IMR-90 (cell line): ENCODE data around the gene UBN1. TPM values are rescaled to one million over a fixed set of nuclear protein-coding genes. Genes with fewer than 3 reads are reported as not detected.

ENCODE experiments used
- ATAC-seq: fragments of 200-7000 bp; cut with Tn5 transposase; 2 replicates; pipeline ENCODE4 v1.9.1; 2020; ENCODE audit warnings: low read depth, mild to moderate bottlenecking, moderate library complexity
- BruUV-seq: library from RNA; stranded (reverse); fragments of 400-500 nt; replicated peaks from 2 replicates; lab custom pipeline; 2021; lab: Mats Ljungman, UMichigan
- CTCF ChIA-PET: fragments of 300-600 bp; formaldehyde crosslinking; extraction: SDS; loops from one replicate; lab custom pipeline; 2021; ENCODE audit warnings: antibody characterized with exemption; lab: Yijun Ruan, JAX
- POLR2A ChIA-PET: fragments of 300-600 bp; sonication (Branson Sonifier 250); formaldehyde crosslinking; loops from one replicate; lab custom pipeline; 2022; ENCODE audit warnings: antibody characterized with exemption; ENCODE audit not compliant: unreplicated experiment; lab: Charles Lee
- DNase-seq: peaks from one replicate; pipeline ENCODE4 v3.0.0; 2013
- H2AFZ ChIP-seq: replicated peaks from 2 replicates; pipeline ENCODE3; 2013; ENCODE audit warnings: low read length, mild to moderate bottlenecking; ENCODE audit not compliant: poor library complexity
- H2AK5ac ChIP-seq: 2 replicates; pipeline ENCODE4 v1.6.1; 2013; ENCODE audit warnings: low read depth, low read length, inconsistent platforms
- H2AK9ac ChIP-seq: replicated peaks from 2 replicates; pipeline ENCODE3; 2013; ENCODE audit warnings: mild to moderate bottlenecking, low read depth, low read length, moderate library complexity; ENCODE audit not compliant: poor library complexity
- H2BK120ac ChIP-seq: 2 replicates; pipeline ENCODE4 v1.6.1; 2013; ENCODE audit warnings: low read depth, low read length, inconsistent platforms
- H2BK15ac ChIP-seq: 3 replicates; pipeline ENCODE4 v1.6.1; 2013; ENCODE audit warnings: low read depth, low read length, inconsistent platforms
- H2BK20ac ChIP-seq: 2 replicates; pipeline ENCODE4 v1.6.1; 2013; ENCODE audit warnings: low read depth, mild to moderate bottlenecking, inconsistent platforms, low read length, moderate library complexity
- H2BK5ac ChIP-seq: 2 replicates; pipeline ENCODE4 v1.6.1; 2013; ENCODE audit warnings: mild to moderate bottlenecking, low read depth, low read length, inconsistent platforms; ENCODE audit not compliant: poor library complexity, severe bottlenecking
- H3K14ac ChIP-seq: replicated peaks from 2 replicates; pipeline ENCODE4 v1.6.1; 2013; ENCODE audit warnings: low read depth, low read length, inconsistent platforms
- H3K18ac ChIP-seq: 2 replicates; pipeline ENCODE4 v1.6.1; 2013; ENCODE audit warnings: low read depth, low read length, control low read depth
- H3K23ac ChIP-seq: 2 replicates; pipeline ENCODE4 v1.6.1; 2013; ENCODE audit warnings: low read depth, low read length, inconsistent platforms
- H3K27ac ChIP-seq: 2 replicates; pipeline ENCODE4 v1.5.1; 2013; ENCODE audit warnings: mild to moderate bottlenecking, control low read depth, low read length; ENCODE audit not compliant: insufficient read depth
- H3K27me3 ChIP-seq: 2 replicates; pipeline ENCODE4 v1.6.1; 2013; ENCODE audit warnings: low read length; ENCODE audit not compliant: control insufficient read depth, insufficient read depth
- H3K36me3 ChIP-seq: 2 replicates; pipeline ENCODE4 v1.6.1; 2013; ENCODE audit warnings: low read length, mixed read lengths; ENCODE audit not compliant: control insufficient read depth, insufficient read depth
- H3K4ac ChIP-seq: 2 replicates; pipeline ENCODE4 v1.6.1; 2013; ENCODE audit warnings: low read depth, low read length, inconsistent platforms
- H3K4me1 ChIP-seq: 2 replicates; pipeline ENCODE4 v1.6.1; 2013; ENCODE audit warnings: low read length, mixed read lengths; ENCODE audit not compliant: control insufficient read depth, insufficient read depth
- H3K4me2 ChIP-seq: 2 replicates; pipeline ENCODE4 v1.6.1; 2013; ENCODE audit warnings: low read depth, mild to moderate bottlenecking, control low read depth, low read length, moderate library complexity
- H3K4me3 ChIP-seq: 2 replicates; pipeline ENCODE4 v1.5.1; 2013; ENCODE audit warnings: low read depth, mild to moderate bottlenecking, control low read depth, low read length, moderate library complexity; ENCODE audit not compliant: insufficient read depth
- H3K56ac ChIP-seq: 2 replicates; pipeline ENCODE4 v1.6.1; 2013; ENCODE audit warnings: low read length, inconsistent platforms; ENCODE audit not compliant: insufficient read depth; ENCODE audit errors: extremely low read depth
- H3K79me1 ChIP-seq, 2 experiments: 2 replicates each; pipeline ENCODE4 v1.6.1; 2013; ENCODE audit warnings: low read length in 2 of 2, inconsistent platforms in 1 of 2, low read depth in 1 of 2
- H3K9ac ChIP-seq: 2 replicates; pipeline ENCODE4 v1.6.1; 2013; ENCODE audit warnings: low read depth, low read length, control low read depth
- H3K9me1 ChIP-seq: 2 replicates; pipeline ENCODE4 v1.6.1; 2013; ENCODE audit warnings: low read length, inconsistent platforms; ENCODE audit not compliant: insufficient read depth
- H3K9me3 ChIP-seq: 2 replicates; pipeline ENCODE4 v1.6.1; 2013; ENCODE audit warnings: low read length; ENCODE audit not compliant: control insufficient read depth, insufficient read depth
- H4K20me1 ChIP-seq: 2 replicates; pipeline ENCODE4 v1.6.1; 2013; ENCODE audit warnings: low read length, inconsistent platforms; ENCODE audit not compliant: insufficient read depth
- H4K5ac ChIP-seq: 2 replicates; pipeline ENCODE4 v1.6.1; 2013; ENCODE audit warnings: mild to moderate bottlenecking, low read depth, low read length, control low read depth
- H4K8ac ChIP-seq, 2 experiments: 2 replicates each; pipeline ENCODE4 v1.6.1; 2013; ENCODE audit warnings: low read depth in 2 of 2, low read length in 2 of 2, control low read depth in 1 of 2, inconsistent platforms in 1 of 2
- H4K91ac ChIP-seq: 2 replicates; pipeline ENCODE4 v1.6.1; 2013; ENCODE audit warnings: low read depth, low read length, inconsistent platforms; ENCODE audit not compliant: insufficient read depth
- CEBPB ChIP-seq: IDR thresholded peaks from 2 replicates; pipeline ENCODE4 v1.6.1; 2012; ENCODE audit warnings: low read depth, low read length, improper control_type of control experiment
- CTCF ChIP-seq: conservative IDR thresholded peaks from 2 replicates; pipeline ENCODE4 v1.5.1; 2012; ENCODE audit warnings: mild to moderate bottlenecking, low read depth, low read length, improper control_type of control experiment
- FOS ChIP-seq: fragments of 150-350 bp; IDR thresholded peaks from 2 replicates; pipeline ENCODE4 v1.6.1; 2016; ENCODE audit warnings: low read depth, low read length
- MAFK ChIP-seq: IDR thresholded peaks from 2 replicates; pipeline ENCODE4 v1.6.1; 2012; ENCODE audit warnings: low read depth, low read length, improper control_type of control experiment
- MXI1 ChIP-seq: IDR thresholded peaks from 2 replicates; pipeline ENCODE4 v1.6.1; 2012; ENCODE audit warnings: low read depth, mild to moderate bottlenecking, low read length, moderate library complexity, borderline replicate concordance
- NFE2L2 ChIP-seq: fragments of 150-350 bp; IDR thresholded peaks from 2 replicates; pipeline ENCODE4 v1.6.1; 2016; ENCODE audit warnings: low read depth, mild to moderate bottlenecking, low read length
- POLR2A ChIP-seq: IDR thresholded peaks from 2 replicates; pipeline ENCODE4 v1.6.1; 2012; ENCODE audit warnings: mild to moderate bottlenecking, low read depth, low read length
- RAD21 ChIP-seq: IDR thresholded peaks from 2 replicates; pipeline ENCODE4 v1.6.1; 2012; ENCODE audit warnings: low read length, improper control_type of control experiment
- RCOR1 ChIP-seq: IDR thresholded peaks from 2 replicates; pipeline ENCODE4 v1.6.1; 2012; ENCODE audit warnings: mild to moderate bottlenecking, low read length, improper control_type of control experiment; ENCODE audit not compliant: insufficient replicate concordance
- RFX5 ChIP-seq: IDR thresholded peaks from 2 replicates; pipeline ENCODE4 v1.8.0; 2012; ENCODE audit warnings: low read depth, mild to moderate bottlenecking, low read length, moderate library complexity
- SMC3 ChIP-seq: fragments of 150-350 bp; IDR thresholded peaks from 2 replicates; pipeline ENCODE4 v1.6.1; 2016; ENCODE audit warnings: low read depth, mild to moderate bottlenecking, antibody characterized with exemption, low read length, moderate library complexity
- USF2 ChIP-seq: fragments of 150-350 bp; IDR thresholded peaks from 2 replicates; pipeline ENCODE4 v1.6.1; 2017; ENCODE audit warnings: mild to moderate bottlenecking, antibody characterized with exemption, low read length, low read depth
- WGBS, 2 experiments: methylation state at CpG; one replicate each; pipeline versions ENCODE4 v1.1.5 to v1.1.7; 2013; ENCODE audit warnings: missing lambda C conversion rate in 2 of 2; ENCODE audit not compliant: insufficient read length in 1 of 2; ENCODE audit errors: extremely low coverage in 2 of 2; 5-methylcytosine and 5-hydroxymethylcytosine counted together
- dilution Hi-C: fragments of 300-500 bp; cut with HindIII; formaldehyde crosslinking; loops from one replicate; pipeline ENCODE4 v1.14.3; 2018; ENCODE audit warnings: low sequenced_read_pairs; ENCODE audit not compliant: unreplicated experiment
- in situ Hi-C: fragments of 300-500 bp; cut with MboI; formaldehyde crosslinking; loops from 3 replicates; pipeline ENCODE4 v1.14.3; 2019; ENCODE audit warnings: low sequenced_read_pairs, inconsistent platforms, mixed read lengths
- intact Hi-C: fragments of 100-400 bp; cut with micrococcal nuclease; formaldehyde crosslinking; loops from 2 replicates; pipeline ENCODE4 v1.10.0; 2022
- polyA plus RNA-seq, 3 experiments: library from polyadenylated mRNA; depleted of rRNA; stranded (reverse); fragments of >200 nt; gene quantifications; 2 replicates each; pipeline ENCODE4 v1.2.3, GENCODE V29; 2012; ENCODE audit warnings: low replicate concordance in 1 of 3
- total RNA-seq: library from RNA; depleted of rRNA; stranded (reverse); fragments of >200 nt; gene quantifications from 2 replicates; pipeline ENCODE4 v1.2.3, GENCODE V29; 2012

Gene UBN1
- total and polyA plus RNA-seq, 2 of the 4 experiments (the other 2 are of a cell fraction), result 5.7 to 16.3 TPM

- ChIA-PET POLR2A (no interaction called here), CTCF (interaction anchor here (0.6 kb wide), 1 partner anchor 553 kb away, joined by 4 read pairs; no protein-coding TSS in a partner anchor)
- BruUV-seq, result no TSS peak
- no peak overlapping the region for H2AK9ac ChIP-seq
- H3K9me1 ChIP-seq, result 0 out of 2 replicates have a peak, but pooled peaks cover 2% of the 10 kb centered on the region
- no peaks in the 10 kb centered on the region for H3K4me1 ChIP-seq
- H3K56ac ChIP-seq, result no peak overlapping the region
- no peak overlapping the region for H3K4ac ChIP-seq
- H2AFZ ChIP-seq, result no peak overlapping the region
- H3K14ac ChIP-seq, result no peak overlapping the region
- DNase-seq, result no peak
- H4K91ac ChIP-seq, result no peak overlapping the region
- H2BK20ac ChIP-seq, result no peak overlapping the region
- H3K79me1 ChIP-seq, result peaks cover 21 to 65% of the 10 kb centered on the region in 2 experiments
- no peak for ATAC-seq
- H3K18ac ChIP-seq, result no peak overlapping the region
- dilution Hi-C loops (no loop called here), in situ Hi-C loops (no loop called here), intact Hi-C loops (no loop called here)
- no peaks in the 10 kb centered on the region for H3K9me3 ChIP-seq
- no peak overlapping the region for H3K4me2 ChIP-seq
- no peak overlapping the region for H4K8ac ChIP-seq
- no peak overlapping the region for H2BK5ac ChIP-seq
- TF ChIP-seq CEBPB (no peak), SMC3 (no peak), USF2 (no peak), MXI1 (no peak), NFE2L2 (no peak), RAD21 (no peak), RCOR1 (no peak), MAFK (no peak), POLR2A (no peak), FOS (no peak), CTCF (no peak), RFX5 (no peak)
- no peak overlapping the region for H4K5ac ChIP-seq
- H2BK15ac ChIP-seq, result no peak overlapping the region
- no peak overlapping the region for H2AK5ac ChIP-seq
- no peaks in the 10 kb centered on the region for H3K27me3 ChIP-seq
- H3K36me3 ChIP-seq, result peaks cover 52% of the 10 kb centered on the region
- no peak overlapping the region for H3K23ac ChIP-seq
- no peak overlapping the region for H3K27ac ChIP-seq
- H4K20me1 ChIP-seq, result peaks cover 45% of the 10 kb centered on the region
- no peak overlapping the region for H3K4me3 ChIP-seq
- no peak overlapping the region for H3K9ac ChIP-seq
- H2BK120ac ChIP-seq, result no peak overlapping the region
- 83% methylated on average over 4 of the region's 13 CpGs; no CpG with 5 or more reads in 1 of the 2 experiments for WGBS, 2 experiments
Measured at GRCh38 chr16:4869147-4869805, 22.0 kb downstream of the UBN1 start.
